Measurements from ENCODE around the gene PDE6H.

PDE6H gene
- 0 reads per million in 2 donors for total RNA-seq

DNA sequence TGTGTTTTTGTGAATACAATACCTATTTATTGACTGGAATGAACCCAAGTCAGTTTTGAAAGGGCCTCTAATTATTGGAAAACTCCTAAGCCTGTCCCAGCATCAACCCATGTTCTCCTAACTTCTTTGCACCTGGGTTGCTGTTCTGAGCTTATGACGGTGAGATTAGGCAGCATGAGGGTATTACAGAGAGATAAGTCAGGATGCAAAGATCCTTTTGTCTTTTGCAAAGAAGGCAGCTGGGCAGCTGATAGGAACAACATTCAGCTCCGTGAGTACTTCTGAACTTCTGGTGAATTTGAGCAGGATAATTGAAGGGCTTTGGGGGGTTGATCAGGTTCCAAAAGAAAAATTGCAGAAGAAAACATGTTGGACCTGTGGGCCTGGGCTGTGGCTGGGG lies at the start of gene PDE6H:
Gene PDE6H (plus strand): TSS at position 227 of the 400 bp plus-strand sequence. CDS start 4,971 bp downstream, outside the sequence.
- no peak for DNase-seq

DNA sequence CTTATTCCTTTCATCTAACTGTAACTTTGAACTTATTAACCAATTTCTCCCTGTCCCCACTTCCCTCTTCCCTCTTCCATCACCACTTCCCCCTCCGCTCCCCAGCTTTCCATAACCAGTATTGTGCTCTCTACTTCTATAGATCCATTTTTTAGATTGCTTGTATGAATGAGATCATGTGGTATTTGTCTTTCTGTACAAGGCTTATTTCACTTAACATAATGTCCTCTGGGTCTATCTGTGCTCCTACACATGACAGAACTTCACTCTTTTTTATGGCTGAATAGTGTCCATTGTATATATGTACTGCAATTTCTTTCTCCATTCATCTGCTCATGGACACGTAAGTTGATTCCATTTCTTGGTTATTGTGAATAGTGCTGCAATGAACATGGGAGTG lies 48.9 kb upstream of the PDE6H start:
- no peak for DNase-seq

DNA sequence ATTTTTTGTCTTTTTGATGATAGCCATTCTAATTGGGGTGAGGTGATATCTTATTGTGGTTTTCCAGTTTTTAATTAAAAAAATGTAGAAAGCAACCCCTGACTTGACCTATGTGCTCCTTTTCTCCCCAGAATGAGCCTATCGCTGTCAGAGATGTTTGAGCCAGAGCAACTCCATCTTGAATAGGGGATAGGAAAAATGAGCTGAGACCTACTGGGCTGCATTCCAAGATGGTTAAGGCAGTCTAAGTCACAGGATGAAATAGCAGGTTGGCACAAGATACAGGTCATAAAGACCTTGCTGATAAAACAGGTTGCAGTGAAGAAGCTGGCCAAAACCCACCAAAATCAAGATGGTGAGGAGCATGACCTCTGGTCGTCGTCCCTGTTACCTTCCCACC lies 48.3 kb upstream of the PDE6H start:
- no peak for DNase-seq

DNA sequence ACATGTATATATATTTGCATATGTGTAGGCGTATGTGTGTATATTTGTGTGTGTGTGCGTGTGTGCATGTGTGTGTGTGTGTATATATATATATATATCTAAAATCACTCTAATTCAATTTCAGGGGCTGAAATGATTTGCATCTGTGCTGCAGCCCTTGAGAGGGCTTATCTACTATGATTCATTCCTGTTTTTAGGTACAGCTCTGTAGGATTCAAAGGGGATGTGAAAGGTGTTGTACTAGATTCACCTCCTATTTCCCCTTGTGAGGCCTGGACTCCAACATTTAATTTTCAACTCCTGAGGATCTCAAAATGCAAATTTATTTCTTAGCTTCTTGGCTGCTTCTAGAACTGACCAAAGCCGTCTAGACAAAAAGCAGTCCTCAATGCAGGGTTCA lies 45.6 kb upstream of the PDE6H start:
- DNase-seq: no peak

DNA sequence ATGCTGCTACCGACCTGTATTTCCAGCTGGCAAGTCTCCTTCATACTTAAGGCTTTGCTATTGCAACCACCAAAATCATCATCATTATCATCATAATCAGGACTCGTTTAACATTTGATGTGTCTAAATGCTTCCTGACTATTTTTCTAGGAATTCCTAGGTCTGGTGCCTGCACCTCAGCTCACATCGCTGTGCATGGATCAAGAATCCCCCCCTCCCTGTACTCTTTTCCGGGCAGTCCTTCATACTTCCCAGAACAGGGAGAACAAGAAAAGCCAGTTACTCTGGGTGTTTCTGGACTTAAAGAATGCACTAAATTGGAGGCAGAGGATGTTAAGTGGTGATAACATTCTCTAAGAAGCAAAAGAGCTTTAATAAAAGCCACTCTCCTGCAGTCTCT lies 43.9 kb upstream of the PDE6H start:
- DNase-seq: no peak

DNA sequence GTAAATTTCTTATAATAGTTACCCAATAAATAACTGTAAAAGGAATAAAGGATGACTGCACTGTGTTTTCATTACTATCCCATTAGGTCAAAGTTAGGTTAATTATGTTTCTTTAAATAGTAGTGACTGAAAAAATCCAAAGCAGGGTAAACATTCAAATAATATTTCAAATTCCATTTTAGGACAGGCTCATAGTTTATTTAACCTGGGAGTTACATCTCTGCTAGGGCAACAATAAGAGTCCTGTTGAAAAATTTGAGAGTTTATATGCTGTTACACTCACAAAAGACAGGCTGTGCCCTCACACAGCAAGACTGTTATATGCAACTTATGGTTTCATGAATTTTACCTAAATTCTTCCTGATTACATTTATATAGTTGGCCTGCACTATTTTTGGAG lies 42.5 kb upstream of the PDE6H start:
- no peak for DNase-seq

DNA sequence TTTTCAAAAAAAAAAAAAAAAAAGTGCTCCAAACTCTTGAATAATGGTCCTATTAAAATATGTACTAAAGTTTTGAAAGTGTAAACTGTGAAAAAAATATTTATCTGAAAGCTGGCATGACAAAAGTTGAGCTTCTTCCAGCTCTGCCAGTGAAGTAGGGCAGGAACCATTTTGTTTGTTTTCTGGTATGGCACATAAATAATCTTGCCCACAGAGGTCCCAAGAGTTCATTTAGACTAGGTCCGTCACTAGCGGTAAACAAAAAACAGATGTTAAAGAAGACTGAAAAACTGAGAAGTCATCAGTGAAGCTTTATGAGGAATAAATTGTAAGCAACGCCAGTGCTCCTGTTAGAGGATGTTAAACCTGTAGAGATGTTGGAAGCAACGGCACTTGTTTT lies 41.5 kb upstream of the PDE6H start:
- no peak for DNase-seq

DNA sequence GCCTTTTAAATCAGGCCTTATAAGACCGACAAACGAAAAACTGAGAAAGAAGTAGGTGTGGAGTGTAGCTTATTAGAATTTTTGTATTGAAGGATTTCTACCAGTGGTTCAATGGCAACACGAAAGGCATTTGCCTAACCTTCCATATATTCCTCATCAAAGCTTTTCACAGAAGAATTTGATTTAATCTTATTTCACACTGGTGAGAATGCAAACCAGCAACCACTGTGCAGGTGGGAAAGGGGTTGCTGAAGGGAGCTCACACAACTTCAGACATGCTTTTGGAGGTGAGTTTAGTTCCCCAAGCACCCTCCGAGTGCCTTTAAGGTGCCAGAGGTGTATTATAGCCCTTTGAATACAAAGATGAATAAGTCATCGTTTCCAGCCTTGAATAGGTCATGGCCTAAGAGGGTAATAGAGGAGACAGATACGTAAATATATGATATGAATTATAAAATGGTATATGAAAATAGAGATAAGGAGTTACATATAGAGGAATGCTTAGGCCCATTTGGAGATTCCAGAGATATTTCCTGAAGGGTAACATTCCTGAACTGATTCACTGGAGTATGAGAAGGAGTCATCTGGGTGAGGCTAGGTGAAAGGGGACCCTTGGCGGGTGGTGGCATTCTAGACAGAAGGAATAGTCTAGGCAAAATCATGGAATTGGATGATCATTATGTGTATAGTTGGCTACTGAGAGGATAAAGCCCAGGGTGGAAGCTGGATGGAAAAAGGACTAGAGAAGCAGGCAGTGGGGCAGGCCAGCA lies 40.9 kb upstream of the PDE6H start:
- DNase-seq: no peak

DNA sequence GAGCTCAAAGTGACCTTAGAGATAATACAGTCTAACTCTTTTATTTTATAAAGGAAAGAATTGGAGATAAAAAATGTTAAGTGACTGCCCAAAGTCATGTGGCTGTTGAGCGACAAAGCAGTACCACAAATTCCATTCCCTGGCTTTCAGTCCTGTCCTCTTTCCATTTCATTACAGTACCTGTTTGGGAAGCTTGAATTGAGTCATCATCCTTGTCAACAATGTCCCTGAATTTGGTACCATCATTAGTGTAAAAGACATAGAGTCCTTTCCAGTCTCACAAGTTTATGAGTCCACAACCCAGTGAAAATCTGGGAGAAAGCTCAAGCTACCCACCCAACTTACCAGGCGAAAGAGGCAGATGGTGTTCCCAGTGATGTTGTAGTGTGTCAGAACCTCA lies 38.3 kb upstream of the PDE6H start:
- no peak for DNase-seq

DNA sequence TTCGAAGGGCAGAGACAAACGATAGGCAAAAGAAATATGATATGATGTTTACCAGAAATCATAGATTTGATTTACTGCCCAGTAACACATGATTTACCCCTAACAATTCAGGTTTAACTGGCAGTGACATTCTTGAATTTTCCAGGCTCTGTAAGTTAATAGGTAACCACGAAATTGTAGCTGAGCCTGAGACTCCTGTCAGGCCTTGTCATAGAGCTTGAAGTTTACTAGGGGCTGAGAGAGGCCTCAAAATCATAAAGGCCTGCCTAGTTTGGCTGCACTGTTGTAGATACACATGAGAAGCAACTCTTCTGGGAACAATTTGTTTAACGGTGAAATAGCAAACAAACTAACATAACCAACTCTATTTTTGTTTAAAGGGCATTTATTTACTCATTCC lies 37.8 kb upstream of the PDE6H start:
- DNase-seq: no peak

DNA sequence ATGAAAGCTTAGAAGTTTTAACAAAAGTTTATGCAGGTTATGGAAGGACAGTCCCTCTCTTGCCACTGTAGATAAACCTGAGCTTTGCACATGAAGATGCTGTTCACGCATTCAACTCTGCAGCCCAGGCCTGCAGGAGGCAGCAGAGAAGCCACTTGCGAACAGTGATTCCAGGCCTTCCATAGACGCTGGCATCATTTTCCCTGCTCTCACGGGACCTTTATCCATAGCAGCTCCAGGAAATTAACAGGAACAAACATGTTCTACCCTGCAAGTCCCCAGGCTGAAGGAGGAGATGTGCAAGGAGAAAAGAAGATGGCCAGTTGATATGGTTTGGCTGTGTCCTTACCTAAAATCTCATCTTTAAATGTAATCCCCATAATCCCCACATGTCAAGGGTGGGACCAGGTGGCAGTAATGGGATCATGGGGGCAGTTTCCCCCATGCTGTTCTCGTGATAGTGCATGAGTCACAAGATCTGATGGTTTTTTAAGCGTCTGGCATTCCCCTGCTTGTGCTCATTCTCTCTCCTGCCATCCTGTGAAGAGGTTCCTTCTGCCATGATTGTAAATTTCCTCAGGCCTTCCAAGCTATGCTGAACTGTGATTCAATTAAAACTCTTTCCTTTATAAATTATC lies 36.5 kb upstream of the PDE6H start:
- DNase-seq: no peak

DNA sequence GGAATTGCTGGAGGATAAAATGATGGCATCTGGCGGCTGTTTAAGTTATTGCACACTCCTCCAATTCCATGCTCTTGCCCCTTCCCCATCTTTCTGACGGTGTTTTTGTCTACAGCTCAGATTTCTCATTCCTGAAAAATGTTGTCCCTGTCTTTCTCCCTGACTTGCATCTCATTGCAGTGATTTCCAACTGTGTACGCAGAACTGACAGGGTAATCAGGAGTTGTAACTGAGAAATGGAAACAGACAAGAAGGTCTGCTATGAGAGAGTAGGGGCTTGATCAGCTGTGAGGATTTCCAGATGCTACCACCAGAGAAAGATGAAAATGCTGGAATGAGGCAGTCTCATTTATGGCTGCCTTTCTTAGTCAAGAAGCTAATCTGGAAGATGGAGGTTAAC lies 35.8 kb upstream of the PDE6H start:
- DNase-seq: no peak

DNA sequence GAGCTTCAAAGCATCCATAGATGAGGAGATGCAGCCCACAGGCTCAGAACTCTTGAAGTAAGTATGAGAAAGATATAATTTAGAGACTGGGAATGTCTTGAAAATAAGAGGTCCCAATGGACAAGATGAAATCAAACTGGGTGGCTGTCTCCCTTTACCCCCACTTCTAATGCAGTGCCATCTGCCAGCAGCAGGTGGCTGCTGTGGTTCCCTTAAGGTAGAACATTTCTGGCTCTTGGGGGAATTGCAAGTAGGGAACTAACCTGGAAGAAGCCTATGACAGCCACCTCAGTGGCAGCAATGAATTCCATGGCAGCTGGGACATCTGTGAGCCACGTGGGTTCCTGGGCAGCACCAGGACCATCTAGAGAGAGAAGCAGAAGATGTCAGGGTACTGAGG lies 35.2 kb upstream of the PDE6H start:
- DNase-seq: peak in 2 of 5 experiments; percentile 14 to 42

DNA sequence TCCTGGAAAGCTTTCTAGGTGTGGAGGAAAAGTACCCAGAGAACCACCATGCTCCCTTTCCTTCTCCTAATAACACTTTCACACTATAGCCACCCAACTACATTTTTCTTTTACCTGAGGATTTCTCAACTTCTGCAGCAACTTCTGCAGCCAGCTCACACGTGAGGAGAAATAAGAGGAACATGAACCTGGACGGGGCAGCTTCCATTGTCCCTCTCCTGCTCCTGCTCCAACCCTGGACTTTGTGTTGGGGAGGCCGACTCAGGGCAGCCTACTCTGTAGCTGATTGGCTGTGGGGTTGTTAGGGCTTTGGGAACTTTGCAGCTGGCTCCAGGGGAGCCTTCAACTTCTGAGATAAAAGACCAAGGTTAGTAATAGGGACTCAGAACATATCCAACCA lies 34.5 kb upstream of the PDE6H start, which contains the start of gene ERP27:
Gene ERP27 (minus strand): TSS at position 237 of the 400 bp plus-strand sequence. CDS start 29 bp downstream, at position 208.
- no peak for DNase-seq

DNA sequence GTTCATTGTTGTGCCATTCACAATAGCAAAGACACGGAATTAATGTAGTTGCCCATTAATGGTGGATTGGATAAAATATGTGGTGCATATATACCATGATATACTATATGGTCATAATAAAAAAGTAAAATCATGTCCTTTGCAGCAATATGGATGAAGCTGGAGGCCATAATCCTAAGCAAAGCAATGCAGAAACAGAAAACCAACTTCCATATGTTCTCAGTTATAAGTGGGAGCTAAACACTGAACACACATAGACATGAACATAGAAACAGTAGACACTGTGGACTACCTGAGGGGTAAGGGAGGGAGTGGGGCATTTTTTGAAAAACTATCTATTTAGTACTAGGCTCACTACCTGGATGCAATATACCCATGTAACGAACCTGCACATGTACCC lies 31.5 kb upstream of the PDE6H start:
- no peak for DNase-seq

DNA sequence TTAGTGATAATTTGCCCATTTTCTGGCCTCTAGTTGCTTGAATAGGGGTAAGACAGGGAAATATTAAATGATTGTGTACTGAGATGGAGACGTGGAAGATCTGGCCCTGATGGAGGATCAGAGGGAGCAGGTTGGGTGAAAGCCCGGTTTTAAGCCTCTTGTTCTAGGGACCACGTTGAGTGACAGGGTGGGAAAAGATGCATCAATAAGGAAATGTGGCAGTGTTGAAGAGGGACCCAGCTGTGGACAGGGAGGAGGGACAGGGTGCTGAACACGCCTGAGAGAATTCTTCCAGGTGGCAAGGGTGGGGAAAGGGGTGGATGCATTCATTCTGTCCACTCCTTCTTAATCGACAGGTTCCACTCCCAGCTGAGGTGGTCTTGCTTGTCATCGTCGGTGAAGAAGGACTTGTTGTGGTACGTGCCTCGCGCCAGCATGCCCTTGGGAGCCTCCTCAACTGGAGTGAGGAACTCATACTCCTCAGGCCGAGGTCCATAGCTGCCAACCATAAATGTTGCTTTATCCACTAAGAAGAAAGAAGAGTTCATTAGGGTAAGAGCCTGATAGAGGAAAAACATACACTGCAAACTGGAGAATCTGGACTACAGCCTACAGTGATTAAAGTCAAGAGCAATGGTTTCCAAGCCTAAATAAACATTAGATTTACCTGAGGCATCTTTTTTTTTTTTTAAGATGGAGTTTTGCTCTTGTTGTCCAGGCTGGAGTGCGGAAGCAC lies 30.5 kb upstream of the PDE6H start:
- no peak for DNase-seq

DNA sequence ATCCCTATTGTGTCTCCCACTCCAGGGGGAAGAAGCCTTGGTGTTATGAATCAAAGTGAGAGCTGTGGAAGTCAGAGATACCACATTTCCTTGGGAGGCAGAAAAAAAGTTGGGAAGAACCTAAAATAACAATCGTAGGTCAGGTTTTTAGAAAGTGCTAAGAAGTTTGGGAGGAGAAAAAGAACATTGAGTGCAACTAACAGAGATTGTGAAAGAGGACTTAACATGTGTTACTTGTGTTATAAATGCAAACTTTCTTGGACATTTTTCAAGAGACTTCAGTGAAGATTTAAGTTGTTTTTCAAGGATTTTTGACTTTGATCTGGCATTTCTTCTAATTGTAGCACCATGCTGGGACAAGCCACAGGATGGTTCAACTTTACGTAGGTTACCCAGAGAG lies 26.7 kb upstream of the PDE6H start:
- no peak for DNase-seq

DNA sequence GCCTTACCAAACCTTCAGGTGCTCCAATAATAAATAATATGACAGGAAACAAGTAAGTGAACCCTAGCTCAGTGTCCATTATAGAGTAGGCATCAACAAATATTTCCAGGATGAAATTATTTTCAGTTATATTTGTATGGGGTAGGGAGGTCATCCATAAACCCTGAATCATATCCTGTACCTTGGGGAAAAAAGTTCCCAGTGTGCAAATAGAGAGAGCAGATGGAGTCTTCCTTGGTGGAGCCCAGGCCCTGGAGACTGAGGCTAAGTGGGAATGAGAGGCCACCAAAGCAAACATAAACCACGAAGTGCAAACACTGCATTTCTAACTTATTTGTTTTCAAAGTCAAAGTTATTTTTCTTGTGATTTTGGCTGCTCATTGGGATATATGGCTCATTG lies 26.0 kb upstream of the PDE6H start:
- DNase-seq: no peak

DNA sequence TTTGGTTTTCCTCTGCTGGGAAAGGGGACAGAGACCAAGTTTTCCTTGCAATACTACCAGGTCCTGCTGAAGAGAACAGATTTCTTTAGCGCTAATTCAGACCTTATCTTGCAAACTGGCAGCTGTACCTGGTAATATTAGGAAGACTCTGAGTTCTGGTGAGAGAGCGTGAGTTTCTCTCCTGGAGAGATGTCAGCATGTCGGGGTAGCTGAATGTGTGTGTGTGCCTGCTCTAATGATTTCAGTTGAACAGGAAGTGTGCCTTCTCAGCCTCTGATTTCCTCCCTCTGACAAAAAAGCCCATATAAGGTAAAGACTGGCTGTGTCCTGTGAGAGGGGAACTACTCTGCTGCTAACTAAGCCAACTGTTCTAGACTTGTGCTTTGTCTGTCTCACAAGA lies 24.2 kb upstream of the PDE6H start:
- DNase-seq: peak in 4 of 5 experiments; percentile 16 to 94 (median 56)

DNA sequence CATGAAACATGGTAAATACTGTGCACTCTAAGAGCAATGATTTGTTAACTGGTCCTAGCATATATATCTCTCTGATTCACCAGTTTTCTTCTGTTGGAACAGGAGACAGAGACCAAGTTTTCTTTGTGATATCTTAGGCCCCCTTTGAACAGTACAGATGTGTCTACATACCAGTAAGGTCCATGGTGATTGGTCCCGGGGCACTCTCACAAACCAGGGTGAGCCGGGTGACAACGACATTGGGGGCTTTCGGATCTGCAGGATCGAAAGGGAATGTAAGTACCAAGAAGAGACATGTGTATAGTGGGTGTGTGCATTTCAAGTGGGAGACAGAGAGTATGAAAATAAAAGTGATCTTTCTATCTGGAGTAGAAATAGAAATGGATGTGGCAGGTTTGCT lies 23.2 kb upstream of the PDE6H start:
- peak in 1 of 5 experiments; percentile 41 for DNase-seq

DNA sequence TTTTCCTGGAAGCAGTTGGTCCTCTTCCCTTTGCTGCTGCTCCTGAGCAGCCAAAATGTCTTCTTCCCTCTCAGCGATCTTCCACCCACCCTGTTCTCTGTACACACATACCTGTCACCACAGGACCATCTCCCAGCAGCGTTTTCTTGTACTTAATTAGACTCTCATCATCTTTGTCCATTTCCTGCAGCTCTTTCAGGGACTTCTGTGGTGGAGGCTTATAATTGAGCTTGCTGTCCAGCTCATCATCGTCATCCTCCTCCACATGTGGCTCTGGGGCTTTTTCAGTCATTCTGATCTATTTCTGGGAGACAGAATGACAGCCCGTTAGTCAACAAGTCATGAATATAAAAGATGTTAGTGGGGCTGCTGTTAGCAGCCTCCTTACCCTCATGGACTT lies 22.4 kb upstream of the PDE6H start:
- DNase-seq: peak in 2 of 5 experiments; percentile 18 to 48

DNA sequence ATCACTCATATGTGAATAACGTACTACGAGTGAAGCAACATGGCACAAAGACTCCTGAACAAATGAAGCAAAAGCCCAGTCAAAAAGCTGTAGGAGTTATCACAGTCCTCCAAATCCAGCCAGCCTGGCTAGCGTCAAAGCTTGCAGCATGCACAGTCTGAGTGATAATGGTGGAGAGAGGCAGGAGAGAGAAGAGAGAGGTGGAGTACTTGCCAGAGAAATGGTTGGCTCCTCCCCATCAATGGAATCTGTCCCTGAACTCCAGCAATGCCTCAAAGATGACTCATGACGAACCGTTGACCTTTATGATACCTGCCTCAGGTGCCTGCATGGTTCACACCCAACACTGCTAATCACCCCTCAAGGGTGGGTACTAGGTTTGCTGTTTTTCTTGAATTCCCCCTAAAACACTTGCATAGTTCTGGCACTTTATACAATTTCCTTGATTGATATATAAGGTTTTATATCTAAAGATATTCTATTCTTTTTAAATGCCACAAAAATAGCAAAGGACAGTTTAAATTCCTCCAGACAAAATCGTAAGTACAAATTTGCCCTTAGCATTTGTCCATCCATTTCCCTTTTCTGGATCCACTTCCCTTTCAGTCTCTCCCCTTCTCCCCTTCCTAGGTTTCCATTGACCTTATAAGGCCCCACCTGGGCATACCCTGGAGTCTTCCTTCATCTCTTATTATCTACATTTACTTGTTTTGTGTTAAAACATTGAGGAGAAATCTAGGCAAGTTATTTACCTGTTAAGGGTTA lies 21.7 kb upstream of the PDE6H start:
- DNase-seq: no peak

DNA sequence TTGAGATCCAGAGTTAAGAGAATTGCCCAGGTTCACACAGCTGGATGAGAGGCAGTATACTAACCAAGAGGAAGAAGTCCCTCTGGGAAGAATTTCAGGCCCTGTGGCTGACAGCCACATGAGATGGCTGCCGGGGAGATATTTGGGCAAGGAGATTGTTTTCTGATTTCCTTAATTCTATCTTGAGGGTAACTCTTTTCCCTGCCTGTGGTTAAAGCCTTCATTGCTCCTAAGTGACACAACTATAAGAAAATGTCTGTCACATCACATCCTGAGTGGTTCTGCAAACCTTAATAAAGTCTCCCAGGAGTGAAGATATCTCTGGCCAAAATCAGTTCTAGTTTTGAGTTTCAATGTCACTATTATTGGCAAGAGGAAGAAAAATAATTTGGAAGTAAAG lies 21.0 kb upstream of the PDE6H start:
- DNase-seq: no peak

Data from T-helper 2 cell (primary cell).